Measurements from ENCODE around the gene ZNF254. TPM values are rescaled to one million over a fixed set of nuclear protein-coding genes. Genes with fewer than 3 reads are reported as not detected.
"Not testable (repeated sequence)": the region's sequence is repeated elsewhere in the genome, so short reads cannot be mapped to it uniquely, and the experiment has no call there.

Gene ZNF254
- 10 to 100 TPM; 10.5 to 13.4 TPM for total RNA-seq

DNA sequence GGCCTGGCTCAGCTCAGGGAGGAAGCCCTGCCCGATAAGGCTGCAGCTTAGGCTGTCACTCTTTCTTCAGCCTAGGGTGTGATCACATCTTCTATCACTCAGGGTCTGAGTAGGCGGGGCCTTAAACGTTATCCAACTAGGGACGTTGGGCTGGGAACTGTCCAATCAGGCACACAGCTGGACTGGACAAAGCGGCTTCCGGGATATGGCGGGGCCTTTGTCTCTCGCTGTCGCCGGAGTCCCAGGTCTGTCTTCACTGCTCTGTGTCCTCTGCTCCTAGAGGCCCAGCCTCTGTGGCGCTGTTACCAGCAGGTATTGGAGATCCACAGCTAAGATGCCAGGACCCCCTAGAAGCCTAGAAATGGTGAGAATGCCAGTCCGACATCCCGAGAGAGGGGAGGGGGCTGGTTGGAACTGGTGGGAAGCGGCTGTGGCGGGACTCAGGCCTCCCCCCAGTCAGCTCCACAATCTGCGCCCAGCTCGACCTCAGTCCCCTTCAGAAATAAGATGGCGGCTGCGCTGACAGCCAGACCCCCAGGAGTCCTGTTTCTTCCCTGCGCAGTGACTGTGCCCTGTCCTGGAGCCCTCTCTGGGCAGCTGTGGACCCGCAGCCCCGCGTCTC lies at the start of gene ZNF254:
TSS of gene ZNF254 (plus strand) at position 214 of the 622 bp plus-strand sequence. CDS start at position 335, 121 bp downstream.
- H3K9me3 Mint-ChIP-seq, result no peaks in the 10 kb centered on the region
- DNase-seq (ENCODE audit: low spot score), result peak; percentile 93
- peaks cover 5% of the 10 kb centered on the region for H3K36me3 Mint-ChIP-seq
- ATAC-seq, result peak; percentile 100
- H3K4me1 Mint-ChIP-seq (ENCODE audit: low read depth in 2 of 2), result peaks cover 5 to 6% of the 10 kb centered on the region in 2 donors
- H3K27ac Mint-ChIP-seq, result peak within 1 kb of the TSS; percentile 92 to 96
- no peaks in the 10 kb centered on the region for H3K27me3 Mint-ChIP-seq
- peak within 1 kb of the TSS; percentile 93 for H3K4me3 Mint-ChIP-seq

DNA sequence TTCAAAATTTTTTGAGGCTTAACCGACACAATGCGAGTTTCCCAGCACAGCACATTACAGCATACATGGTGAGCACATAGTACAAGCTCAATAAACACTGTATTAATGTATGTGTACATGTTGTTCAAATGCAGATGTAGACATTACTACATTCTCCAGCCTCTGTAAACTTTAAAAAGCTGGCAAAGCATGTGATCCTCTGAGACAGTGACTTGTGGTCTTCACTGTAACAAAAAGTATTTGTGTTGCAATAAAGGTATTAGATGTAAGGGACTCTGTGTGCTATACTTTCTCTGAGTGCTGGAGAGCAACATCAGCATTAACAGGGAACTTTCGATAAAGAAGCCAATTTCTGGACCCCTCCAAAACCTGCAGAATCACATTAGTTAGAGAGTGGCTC lies 46.4 kb upstream of the ZNF254 start:
- DNase-seq (ENCODE audit: low spot score) (no peak), ATAC-seq (no peak)
- H3K4me3 Mint-ChIP-seq, result no peak overlapping the region
- no peaks in the 10 kb centered on the region for H3K9me3 Mint-ChIP-seq
- H3K36me3 Mint-ChIP-seq, result peaks cover 5% of the 10 kb centered on the region
- H3K27me3 Mint-ChIP-seq, result no peaks in the 10 kb centered on the region
- no peak overlapping the region for H3K27ac Mint-ChIP-seq
- H3K4me1 Mint-ChIP-seq (ENCODE audit: low read depth in 2 of 2), result peaks cover 32 to 35% of the 10 kb centered on the region in 2 donors

- H3K27ac Mint-ChIP-seq; H3K27me3 Mint-ChIP-seq; ATAC-seq; H3K36me3 Mint-ChIP-seq; DNase-seq (ENCODE audit: low spot score); H3K9me3 Mint-ChIP-seq; H3K4me3 Mint-ChIP-seq: not testable (repeated sequence)
- H3K4me1 Mint-ChIP-seq (ENCODE audit: low read depth in 2 of 2), result peaks cover 25 to 29% of the 10 kb centered on the region in 2 donors
Observed at GRCh38 chr19:24041326-24041725, 45.7 kb upstream of the ZNF254 start.

DNA sequence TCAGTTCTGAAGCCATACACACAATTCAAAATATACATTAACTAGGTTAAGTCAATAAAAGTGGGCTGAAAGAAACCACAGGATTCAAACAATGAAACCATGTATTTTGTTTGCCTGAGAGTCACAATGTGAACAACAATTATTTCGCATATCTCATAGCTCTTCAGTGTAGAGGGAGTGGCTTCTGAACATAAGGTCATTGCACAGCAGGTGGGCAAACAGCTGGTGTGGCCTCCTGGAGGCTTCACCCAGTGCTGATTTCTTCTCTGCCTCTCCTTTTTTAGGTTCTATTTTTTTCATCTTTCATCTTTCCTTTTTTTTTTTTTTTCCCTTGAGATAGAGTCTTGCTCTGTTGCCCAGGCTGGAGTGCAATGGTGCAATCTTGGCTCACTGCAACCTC lies 40.4 kb upstream of the ZNF254 start:
- Mint-ChIP-seq H3K36me3 (peaks cover 33% of the 10 kb centered on the region), H3K27ac (no peak overlapping the region)

GRCh38 chr19:24048261-24048660 lies 38.7 kb upstream of the ZNF254 start:
- DNase-seq (ENCODE audit: low spot score), result no peak
- no peak for ATAC-seq
- H3K36me3 Mint-ChIP-seq, result peaks cover 48% of the 10 kb centered on the region

More for the DNA sequence above, 40.4 kb upstream of the ZNF254 start:
- no peaks in the 10 kb centered on the region for H3K27me3 Mint-ChIP-seq
- ATAC-seq (no peak), DNase-seq (ENCODE audit: low spot score) (no peak)
- no peaks in the 10 kb centered on the region for H3K9me3 Mint-ChIP-seq
- H3K4me1 Mint-ChIP-seq (ENCODE audit: low read depth in 2 of 2), result peaks cover 0 to 18% of the 10 kb centered on the region in 2 donors
- no peak overlapping the region for H3K4me3 Mint-ChIP-seq

GRCh38 chr19:24049537-24049936 lies 37.5 kb upstream of the ZNF254 start:
- H3K36me3 Mint-ChIP-seq, result peaks cover 57% of the 10 kb centered on the region

More at GRCh38 chr19:24048261-24048660, 38.7 kb upstream of the ZNF254 start:
- H3K4me1 Mint-ChIP-seq (ENCODE audit: low read depth in 2 of 2), result peaks cover 12 to 18% of the 10 kb centered on the region in 2 donors
- no peak overlapping the region for H3K4me3 Mint-ChIP-seq
- no peaks in the 10 kb centered on the region for H3K9me3 Mint-ChIP-seq
- no peak overlapping the region for H3K27ac Mint-ChIP-seq
- no peaks in the 10 kb centered on the region for H3K27me3 Mint-ChIP-seq

DNA sequence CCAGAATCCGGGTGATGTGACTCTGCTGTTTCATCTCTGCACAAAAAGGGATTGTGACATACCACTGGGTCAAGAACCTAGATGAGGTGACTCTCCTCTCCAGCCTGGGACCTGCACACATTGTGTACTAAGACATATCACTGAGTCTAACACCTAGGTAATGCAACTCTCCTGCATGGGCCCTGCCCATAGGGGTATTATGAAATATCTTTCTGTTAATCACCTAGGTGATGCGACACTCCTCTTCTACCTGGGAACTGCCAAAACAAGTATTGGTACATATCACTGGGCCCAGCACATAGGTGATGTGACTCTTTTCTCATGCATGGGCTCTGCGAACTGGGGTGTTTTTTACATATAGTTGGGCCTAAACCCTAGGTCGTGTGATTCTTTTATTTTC lies 35.5 kb upstream of the ZNF254 start:
- no peaks in the 10 kb centered on the region for H3K9me3 Mint-ChIP-seq
- H3K36me3 Mint-ChIP-seq, result peaks cover 65% of the 10 kb centered on the region
- H3K27ac Mint-ChIP-seq, result no peak overlapping the region
- no peak overlapping the region for H3K4me3 Mint-ChIP-seq
- H3K4me1 Mint-ChIP-seq (ENCODE audit: low read depth in 2 of 2), result peaks cover 36 to 38% of the 10 kb centered on the region in 2 donors
- H3K27me3 Mint-ChIP-seq, result no peaks in the 10 kb centered on the region
- ATAC-seq (no peak), DNase-seq (ENCODE audit: low spot score) (no peak)

More at GRCh38 chr19:24049537-24049936, 37.5 kb upstream of the ZNF254 start:
- ATAC-seq (no peak), DNase-seq (ENCODE audit: low spot score) (no peak)
- no peaks in the 10 kb centered on the region for H3K27me3 Mint-ChIP-seq
- no peak overlapping the region for H3K4me3 Mint-ChIP-seq
- H3K9me3 Mint-ChIP-seq, result no peaks in the 10 kb centered on the region
- peaks cover 25 to 28% of the 10 kb centered on the region in 2 donors for H3K4me1 Mint-ChIP-seq (ENCODE audit: low read depth in 2 of 2)
- H3K27ac Mint-ChIP-seq, result no peak overlapping the region

DNA sequence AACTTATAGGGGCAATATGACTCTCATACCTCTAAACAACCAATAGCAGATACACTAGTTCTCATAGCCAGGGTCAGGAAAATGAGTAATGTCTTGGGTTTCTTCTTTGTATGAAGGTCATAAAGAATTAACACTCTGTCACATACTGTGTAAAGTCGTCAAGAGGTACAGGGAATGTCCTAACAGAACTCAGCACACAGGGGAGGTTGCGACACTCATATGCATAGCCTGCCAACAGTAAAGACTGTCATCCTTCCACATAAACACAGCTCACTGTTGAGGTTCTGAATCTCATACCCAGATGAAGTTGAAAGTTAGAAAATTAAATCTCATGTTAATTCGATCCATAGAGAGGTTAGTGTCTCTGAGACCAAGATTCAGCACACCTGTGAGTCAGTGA lies 34.2 kb upstream of the ZNF254 start:
- Mint-ChIP-seq H3K27me3 (no peaks in the 10 kb centered on the region), H3K9me3 (no peaks in the 10 kb centered on the region), H3K27ac (peak overlapping the region; percentile 12 to 96), H3K4me3 (peak overlapping the region; percentile 34), H3K36me3 (peaks cover 56% of the 10 kb centered on the region), H3K4me1 (ENCODE audit: low read depth in 2 of 2) (peaks cover 47 to 49% of the 10 kb centered on the region in 2 donors)
- ATAC-seq (no peak), DNase-seq (ENCODE audit: low spot score) (no peak)

GRCh38 chr19:24053601-24054000 lies 33.4 kb upstream of the ZNF254 start:
- peaks cover 46 to 52% of the 10 kb centered on the region in 2 donors for H3K4me1 Mint-ChIP-seq (ENCODE audit: low read depth in 2 of 2)
- ATAC-seq (no peak), DNase-seq (ENCODE audit: low spot score) (no peak)
- H3K27me3 Mint-ChIP-seq, result no peaks in the 10 kb centered on the region
- H3K27ac Mint-ChIP-seq, result peak overlapping the region; percentile 94 to 96
- peaks cover 54% of the 10 kb centered on the region for H3K36me3 Mint-ChIP-seq
- no peaks in the 10 kb centered on the region for H3K9me3 Mint-ChIP-seq
- H3K4me3 Mint-ChIP-seq, result peak overlapping the region; percentile 73

GRCh38 chr19:24054044-24054935 lies 32.7 kb upstream of the ZNF254 start:
- Mint-ChIP-seq H3K36me3 (peaks cover 54% of the 10 kb centered on the region), H3K4me1 (ENCODE audit: low read depth in 2 of 2) (peaks cover 50 to 55% of the 10 kb centered on the region in 2 donors), H3K27ac (peak overlapping the region; percentile 94 to 96), H3K9me3 (no peaks in the 10 kb centered on the region), H3K27me3 (no peaks in the 10 kb centered on the region), H3K4me3 (peak overlapping the region; percentile 73)
- no peak for DNase-seq (ENCODE audit: low spot score)
- peak; percentile 87 to 89 for ATAC-seq

- Mint-ChIP-seq H3K36me3 (peaks cover 56% of the 10 kb centered on the region), H3K4me1 (ENCODE audit: low read depth in 2 of 2) (peaks cover 51 to 63% of the 10 kb centered on the region in 2 donors), H3K4me3 (peak overlapping the region; percentile 34), H3K27ac (peak overlapping the region; percentile 19 to 41), H3K9me3 (no peaks in the 10 kb centered on the region), H3K27me3 (no peaks in the 10 kb centered on the region)
- no peak for DNase-seq (ENCODE audit: low spot score)
- no peak for ATAC-seq
Observed at GRCh38 chr19:24055548-24055947, 31.4 kb upstream of the ZNF254 start.

DNA sequence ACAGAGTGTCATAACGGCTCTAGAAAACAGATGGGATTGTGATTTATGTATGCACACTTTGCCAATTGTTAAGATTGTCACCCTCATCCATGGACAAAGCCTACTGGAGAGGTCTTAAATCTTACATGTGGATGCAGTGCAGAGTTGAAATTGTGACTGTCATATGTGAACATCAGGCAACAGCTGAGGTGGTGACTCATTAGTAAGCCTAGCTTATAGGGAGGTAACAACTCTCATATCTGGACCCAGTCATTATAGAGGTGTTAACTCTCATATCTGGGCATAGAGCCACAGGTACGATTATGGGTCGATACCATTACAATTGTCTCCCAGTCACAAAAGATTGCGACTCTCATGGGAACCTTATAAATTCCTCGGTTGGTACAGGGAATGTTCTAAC lies 29.8 kb upstream of the ZNF254 start:
- peak overlapping the region; percentile 19 to 41 for H3K27ac Mint-ChIP-seq
- H3K4me1 Mint-ChIP-seq (ENCODE audit: low read depth in 2 of 2), result peaks cover 50 to 67% of the 10 kb centered on the region in 2 donors
- no peaks in the 10 kb centered on the region for H3K9me3 Mint-ChIP-seq
- peak in 1 of 2 donors; percentile 50 for ATAC-seq
- no peak for DNase-seq (ENCODE audit: low spot score)
- peaks cover 51% of the 10 kb centered on the region for H3K36me3 Mint-ChIP-seq
- no peak overlapping the region for H3K4me3 Mint-ChIP-seq
- no peaks in the 10 kb centered on the region for H3K27me3 Mint-ChIP-seq

DNA sequence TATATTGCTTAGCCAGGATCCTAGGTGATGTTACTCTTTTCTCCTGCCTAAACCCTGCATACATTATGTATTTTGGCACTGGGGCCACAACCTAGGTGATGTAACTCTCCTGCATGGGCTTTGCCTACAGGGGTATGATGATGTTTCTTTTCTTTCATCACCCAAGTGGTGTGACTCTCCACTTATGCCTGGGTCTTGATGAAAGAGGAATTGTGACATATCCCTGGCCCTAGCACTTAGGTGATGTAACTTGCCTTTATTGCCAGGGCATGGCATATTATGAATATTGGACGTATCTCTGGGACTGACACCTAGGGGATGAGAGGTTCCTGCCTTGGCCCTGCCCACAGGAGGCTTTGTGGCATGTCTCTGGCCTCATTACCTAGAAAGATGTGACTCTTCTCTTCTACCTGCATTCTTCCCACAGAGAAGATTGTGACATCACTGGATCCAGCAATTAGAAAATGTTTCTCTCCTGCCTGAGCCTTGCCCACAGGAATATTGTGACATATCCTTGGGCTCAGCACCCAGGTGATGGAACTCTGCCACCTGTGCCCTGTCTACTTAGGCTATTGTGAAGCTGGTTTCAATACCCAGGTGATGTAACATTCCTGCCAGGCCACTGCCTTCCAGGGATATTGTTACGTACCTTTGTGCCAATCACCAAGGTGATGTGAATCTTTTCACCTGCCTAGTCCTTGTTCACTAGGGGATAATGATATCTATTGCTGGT lies 27.3 kb upstream of the ZNF254 start:
- Mint-ChIP-seq H3K27ac (peak overlapping the region; percentile 13 to 53), H3K36me3 (peaks cover 33% of the 10 kb centered on the region)

More for the DNA sequence above, 27.3 kb upstream of the ZNF254 start:
- Mint-ChIP-seq H3K4me1 (ENCODE audit: low read depth in 2 of 2) (peaks cover 30 to 44% of the 10 kb centered on the region in 2 donors), H3K27me3 (no peaks in the 10 kb centered on the region), H3K9me3 (no peaks in the 10 kb centered on the region), H3K4me3 (no peak overlapping the region)
- ATAC-seq, result peak in 1 of 2 donors; percentile 16
- no peak for DNase-seq (ENCODE audit: low spot score)

Data from natural killer cell treated with Interleukin-12 subunit alpha and Interleukin-12 subunit beta and Interleukin-15 and Interleukin-18, amount 100 ng/mL, for 72 hours (primary cell).